ENCODE measurements around the gene ALOX15B. TPM values are rescaled to one million over a fixed set of nuclear protein-coding genes. Genes with fewer than 3 reads are reported as not detected.

ALOX15B gene
- total RNA-seq, 1 experiment from 2014 or later: 0.30 TPM

DNA sequence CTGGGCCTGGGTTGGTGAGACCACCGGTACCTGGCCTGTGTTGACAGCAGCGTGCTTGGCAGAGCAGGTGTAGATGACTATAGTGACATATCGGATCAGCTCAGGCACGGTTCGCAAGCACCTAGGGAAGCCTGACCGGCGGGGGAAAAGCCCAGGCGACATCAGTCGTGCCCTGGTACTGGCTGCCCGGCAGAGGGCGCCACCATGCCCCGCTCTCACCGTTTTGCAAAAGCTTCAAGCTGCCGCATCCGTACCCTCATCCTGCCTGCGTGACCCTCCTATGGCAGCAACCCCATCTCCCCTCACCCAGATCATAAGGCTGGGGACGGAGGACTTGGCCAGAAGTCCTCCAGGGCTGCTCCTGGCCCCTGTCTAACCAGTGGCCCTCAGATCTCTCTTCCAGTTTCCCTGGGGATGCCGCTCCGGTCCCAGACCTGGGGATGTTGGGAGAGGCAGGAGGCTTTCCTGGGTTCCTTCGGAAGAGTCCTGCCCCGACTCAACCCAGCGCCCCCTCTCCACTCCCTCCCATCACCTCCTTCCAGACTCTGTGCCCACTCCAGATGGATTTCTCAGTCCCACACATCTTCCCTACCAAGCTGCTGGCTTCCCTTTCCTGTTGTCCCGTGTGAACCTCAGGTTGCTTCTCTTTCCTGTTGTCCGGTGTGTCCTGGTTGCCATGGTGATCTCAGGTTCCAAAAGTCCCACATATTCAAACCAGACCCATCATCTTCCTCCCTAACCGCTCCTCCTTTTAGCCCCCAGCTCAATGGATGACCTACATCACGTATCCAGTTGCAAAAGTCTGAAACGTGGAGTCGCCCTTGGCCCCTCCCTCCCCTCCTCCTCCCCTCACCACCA, 35.0 kb downstream of the ALOX15B start:
- peak; percentile 44 for DNase-seq (ENCODE audit: low read depth, low spot score)
- H3K79me2 ChIP-seq (ENCODE audit: insufficient read depth, low read length): no peaks in the 10 kb centered on the region
- intact Hi-C loops (cut with micrococcal nuclease): no loop called here
- no peak overlapping the region for H3K27ac ChIP-seq (ENCODE audit: low read depth, low read length)
- BruUV-seq (replicated peaks): no TSS peak
- H3K4me3 ChIP-seq (replicated peaks in 1 of 2; ENCODE audit: low read depth in 1 of 2, low read length in 2 of 2): peak overlapping the region; percentile 1 to 41; a peak in 3 of 4 replicates
- peak; percentile 96 for ATAC-seq
- no peaks in the 10 kb centered on the region for H4K20me1 ChIP-seq (ENCODE audit: insufficient read depth)
- TF ChIP-seq EGR1 (IDR thresholded peaks at IDR 0.05; ENCODE audit: low read depth) (no peak), ZFX (IDR thresholded peaks at IDR 0.05) (no peak), ZNF274 (IDR thresholded peaks at IDR 0.05; ENCODE audit: low read depth, low read length) (no peak), POLR2A (IDR thresholded peaks at IDR 0.05; ENCODE audit: borderline replicate concordance, extremely low read depth, insufficient read depth, insufficient read length) (no peak), YY1 (IDR thresholded peaks at IDR 0.05; ENCODE audit: extremely low read depth, insufficient replicate concordance, low read depth, low read length) (no peak), POLR2AphosphoS5 (IDR thresholded peaks at IDR 0.05; ENCODE audit: low read depth, low read length) (no peak), JUND (IDR thresholded peaks at IDR 0.05) (no peak), RAD21 (IDR thresholded peaks at IDR 0.05; ENCODE audit: low read depth) (peak; percentile 58), SRF (IDR thresholded peaks at IDR 0.05; ENCODE audit: low read depth) (no peak), SP1 (IDR thresholded peaks at IDR 0.05; ENCODE audit: low read depth) (no peak), TCF7L2 (IDR thresholded peaks at IDR 0.05; ENCODE audit: borderline replicate concordance, extremely low read depth, insufficient read depth, insufficient read length) (no peak), FOSL1 (IDR thresholded peaks at IDR 0.05; ENCODE audit: low read depth) (no peak), EZH2 (IDR thresholded peaks at IDR 0.05) (no peak), CBX3 (IDR thresholded peaks at IDR 0.05; ENCODE audit: low read depth) (no peak)
- TF ChIP-seq, protein P1, sequence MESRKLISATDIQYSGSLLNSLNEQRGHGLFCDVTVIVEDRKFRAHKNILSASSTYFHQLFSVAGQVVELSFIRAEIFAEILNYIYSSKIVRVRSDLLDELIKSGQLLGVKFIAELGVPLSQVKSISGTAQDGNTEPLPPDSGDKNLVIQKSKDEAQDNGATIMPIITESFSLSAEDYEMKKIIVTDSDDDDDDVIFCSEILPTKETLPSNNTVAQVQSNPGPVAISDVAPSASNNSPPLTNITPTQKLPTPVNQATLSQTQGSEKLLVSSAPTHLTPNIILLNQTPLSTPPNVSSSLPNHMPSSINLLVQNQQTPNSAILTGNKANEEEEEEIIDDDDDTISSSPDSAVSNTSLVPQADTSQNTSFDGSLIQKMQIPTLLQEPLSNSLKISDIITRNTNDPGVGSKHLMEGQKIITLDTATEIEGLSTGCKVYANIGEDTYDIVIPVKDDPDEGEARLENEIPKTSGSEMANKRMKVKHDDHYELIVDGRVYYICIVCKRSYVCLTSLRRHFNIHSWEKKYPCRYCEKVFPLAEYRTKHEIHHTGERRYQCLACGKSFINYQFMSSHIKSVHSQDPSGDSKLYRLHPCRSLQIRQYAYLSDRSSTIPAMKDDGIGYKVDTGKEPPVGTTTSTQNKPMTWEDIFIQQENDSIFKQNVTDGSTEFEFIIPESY (IDR thresholded peaks at IDR 0.05; ENCODE audit: extremely low read depth, insufficient replicate concordance, low read length): no peak
- TF ChIP-seq, protein P2, sequence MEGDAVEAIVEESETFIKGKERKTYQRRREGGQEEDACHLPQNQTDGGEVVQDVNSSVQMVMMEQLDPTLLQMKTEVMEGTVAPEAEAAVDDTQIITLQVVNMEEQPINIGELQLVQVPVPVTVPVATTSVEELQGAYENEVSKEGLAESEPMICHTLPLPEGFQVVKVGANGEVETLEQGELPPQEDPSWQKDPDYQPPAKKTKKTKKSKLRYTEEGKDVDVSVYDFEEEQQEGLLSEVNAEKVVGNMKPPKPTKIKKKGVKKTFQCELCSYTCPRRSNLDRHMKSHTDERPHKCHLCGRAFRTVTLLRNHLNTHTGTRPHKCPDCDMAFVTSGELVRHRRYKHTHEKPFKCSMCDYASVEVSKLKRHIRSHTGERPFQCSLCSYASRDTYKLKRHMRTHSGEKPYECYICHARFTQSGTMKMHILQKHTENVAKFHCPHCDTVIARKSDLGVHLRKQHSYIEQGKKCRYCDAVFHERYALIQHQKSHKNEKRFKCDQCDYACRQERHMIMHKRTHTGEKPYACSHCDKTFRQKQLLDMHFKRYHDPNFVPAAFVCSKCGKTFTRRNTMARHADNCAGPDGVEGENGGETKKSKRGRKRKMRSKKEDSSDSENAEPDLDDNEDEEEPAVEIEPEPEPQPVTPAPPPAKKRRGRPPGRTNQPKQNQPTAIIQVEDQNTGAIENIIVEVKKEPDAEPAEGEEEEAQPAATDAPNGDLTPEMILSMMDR (IDR thresholded peaks at IDR 0.05 in 2 of 3, conservative IDR thresholded peaks at IDR 0.05 in 1 of 3; ENCODE audit: borderline replicate concordance in 1 of 3, insufficient read depth in 1 of 3, low read depth in 2 of 3, low read length in 2 of 3): peak; percentile 70 to 97 (median 92)
- TF ChIP-seq, protein P3, sequence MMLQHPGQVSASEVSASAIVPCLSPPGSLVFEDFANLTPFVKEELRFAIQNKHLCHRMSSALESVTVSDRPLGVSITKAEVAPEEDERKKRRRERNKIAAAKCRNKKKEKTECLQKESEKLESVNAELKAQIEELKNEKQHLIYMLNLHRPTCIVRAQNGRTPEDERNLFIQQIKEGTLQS (IDR thresholded peaks at IDR 0.05): no peak
- TF ChIP-seq, protein P4, sequence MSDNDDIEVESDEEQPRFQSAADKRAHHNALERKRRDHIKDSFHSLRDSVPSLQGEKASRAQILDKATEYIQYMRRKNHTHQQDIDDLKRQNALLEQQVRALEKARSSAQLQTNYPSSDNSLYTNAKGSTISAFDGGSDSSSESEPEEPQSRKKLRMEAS (IDR thresholded peaks at IDR 0.05): no peak
- peaks cover 4% of the 10 kb centered on the region; the same call in 1 of the 2 replicates for H3K27me3 ChIP-seq (ENCODE audit: insufficient read depth, low read length)
- RAD21 ChIA-PET (ENCODE audit: low non-redundant PET in 1 of 2, low total read pairs in 2 of 2, uncharacterized antibody in 2 of 2, unreplicated experiment in 2 of 2): interaction anchor here (0.6 to 1.2 kb wide), 5 partner anchors 14 to 333 kb away, joined by 3 to 8 read pairs (median 3); no protein-coding TSS in a partner anchor
- peak overlapping the region; percentile 40; the same call in 1 of the 2 replicates for H3K9ac ChIP-seq (ENCODE audit: low read length)
- POLR2A ChIA-PET: interaction anchor here (1.7 kb wide), 1 partner anchor 99 kb away, joined by 5 read pairs; no protein-coding TSS in a partner anchor
- no peaks in the 10 kb centered on the region for H3K9me2 ChIP-seq (ENCODE audit: insufficient read depth)
- H3K4me2 ChIP-seq (ENCODE audit: low read length): peak overlapping the region; percentile 77
- H3K36me3 ChIP-seq (ENCODE audit: control insufficient read depth in 1 of 2, insufficient read depth in 2 of 2, low read length in 2 of 2): no peaks in the 10 kb centered on the region
- no peaks in the 10 kb centered on the region for H3K9me3 ChIP-seq (ENCODE audit: control insufficient read depth in 1 of 2, insufficient read depth in 1 of 2, low read depth in 1 of 2, low read length in 2 of 2)
- CTCF ChIA-PET: interaction anchor here (0.6 to 2.5 kb wide), 28 partner anchors 9 to 806 kb away, joined by 3 to 29 read pairs (median 5); partner anchors contain the start of genes ALOX12B, ALOXE3, SLC25A35 and TRAPPC1
- peak overlapping the region; percentile 90 for H2AFZ ChIP-seq (ENCODE audit: low read depth, low read length, poor library complexity, severe bottlenecking)
- H3K4me1 ChIP-seq (ENCODE audit: control insufficient read depth in 1 of 2, insufficient read depth in 2 of 2, low read length in 2 of 2): peaks cover 0 to 16% of the 10 kb centered on the region in 2 experiments; a peak in 2 of 4 replicates

Measured in HCT116 (cell line).